Lower lobe of right lung (tissue), 2 donors: ENCODE data around the gene CHD1L. TPM values are rescaled to one million over a fixed set of nuclear protein-coding genes. Genes with fewer than 3 reads are reported as not detected.
"Not testable (repeated sequence)": the region's sequence is repeated elsewhere in the genome, so short reads cannot be mapped to it uniquely, and the experiment has no call there.

Experiments used
- ATAC-seq, 2 donors: fragments of 200-7000 bp; cut with Tn5 transposase; one replicate each; pipeline ENCODE4 v1.9.1; 2020 to 2022; ENCODE audit warnings: mild to moderate bottlenecking in 2 of 2, moderate library complexity in 2 of 2
- DNase-seq: peaks from one replicate; pipeline ENCODE4 v3.0.0-alpha.2; 2020
- H3K27ac ChIP-seq: fragments of 200-600 bp; one replicate; pipeline ENCODE4 v1.8.0; 2022
- H3K27me3 ChIP-seq: fragments of 200-600 bp; one replicate; pipeline ENCODE4 v1.8.0; 2022; ENCODE audit warnings: low read depth
- H3K36me3 ChIP-seq: fragments of 200-600 bp; one replicate; pipeline ENCODE4 v1.8.0; 2022; ENCODE audit warnings: mild to moderate bottlenecking
- H3K4me1 ChIP-seq: fragments of 200-600 bp; one replicate; pipeline ENCODE4 v1.8.0; 2022
- H3K4me3 ChIP-seq: fragments of 200-600 bp; one replicate; pipeline ENCODE4 v1.8.0; 2022; ENCODE audit warnings: mild to moderate bottlenecking
- H3K9me3 ChIP-seq: fragments of 200-600 bp; one replicate; pipeline ENCODE4 v1.8.0; 2022
- CTCF ChIP-seq: fragments of 200-600 bp; IDR thresholded peaks from one replicate; pipeline ENCODE4 v1.8.0; 2022; ENCODE audit warnings: antibody characterized with exemption, mild to moderate bottlenecking
- intact Hi-C: fragments of 100-400 bp; cut with DNase I; formaldehyde crosslinking; loops from one replicate; pipeline ENCODE4 v1.11.0; 2022
- total RNA-seq: library from RNA; stranded (reverse); fragmentation: NEBNext Ultra II Directional; extraction: Animal tissue kit (Norgen Biotek cat#: 25700); gene quantifications from one replicate; pipeline ENCODE4 v1.2.1, GENCODE V29; 2021
- donor health status: DM: no; HTN: yes; CAD: no; lungs with severe emphysema.

Gene CHD1L
- total RNA-seq, 1 donor from 2014 or later: 34.1 TPM

GRCh38 chr1:147217141-147217540, 25.3 kb upstream of the CHD1L start:
- Histone ChIP-seq H3K9me3 (no peaks in the 10 kb centered on the region), H3K4me1 (peaks cover 3% of the 10 kb centered on the region), H3K27me3 (no peaks in the 10 kb centered on the region), H3K36me3 (peaks cover 31% of the 10 kb centered on the region), H3K4me3 (no peak overlapping the region), H3K27ac (no peak overlapping the region)
- intact Hi-C loops: no loop called here
- ATAC-seq (no peak), DNase-seq (no peak)
- TF ChIP-seq CTCF: no peak

- no peak overlapping the region for H3K27ac ChIP-seq
- no peaks in the 10 kb centered on the region for H3K27me3 ChIP-seq
- DNase-seq: no peak
- peaks cover 3% of the 10 kb centered on the region for H3K4me1 ChIP-seq
- TF ChIP-seq CTCF: no peak
- H3K36me3 ChIP-seq: peaks cover 23% of the 10 kb centered on the region
- ATAC-seq: no peak
- H3K9me3 ChIP-seq: no peaks in the 10 kb centered on the region
- intact Hi-C loops: no loop called here
- H3K4me3 ChIP-seq: no peak overlapping the region
Measured at GRCh38 chr1:147218606-147219005, 23.9 kb upstream of the CHD1L start.

GRCh38 chr1:147223740-147224615, 18.5 kb upstream of the CHD1L start:
- peak in 1 of 2 donors; percentile 57 for ATAC-seq
- intact Hi-C loops: no loop called here
- Histone ChIP-seq H3K9me3 (no peaks in the 10 kb centered on the region), H3K4me3 (peak overlapping the region; percentile 73), H3K27ac (peak overlapping the region; percentile 78), H3K4me1 (peaks cover 14% of the 10 kb centered on the region), H3K27me3 (no peaks in the 10 kb centered on the region), H3K36me3 (peaks cover 10% of the 10 kb centered on the region)
- DNase-seq: no peak
- no peak for TF ChIP-seq CTCF

- DNase-seq (peak; percentile 85), ATAC-seq (peak; percentile 94 to 97)
- peaks cover 9% of the 10 kb centered on the region for H3K36me3 ChIP-seq
- H3K27me3 ChIP-seq: no peaks in the 10 kb centered on the region
- H3K9me3 ChIP-seq: no peaks in the 10 kb centered on the region
- TF ChIP-seq CTCF: peak; percentile 45
- intact Hi-C loops: no loop called here
- peak within 1 kb of the TSS; percentile 78 for H3K27ac ChIP-seq
- H3K4me3 ChIP-seq: peak within 1 kb of the TSS; percentile 73
- peaks cover 14% of the 10 kb centered on the region for H3K4me1 ChIP-seq
Measured at GRCh38 chr1:147225193-147225730, 17.2 kb upstream of the CHD1L start, which contains the start of gene FMO5. FMO5 (minus strand) TSS chr1:147225339; CDS start chr1:147225029, 310 bp downstream.

GRCh38 chr1:147231032-147231431, 11.5 kb upstream of the CHD1L start:
- intact Hi-C loops, H3K27me3 ChIP-seq, H3K4me3 ChIP-seq, H3K27ac ChIP-seq, DNase-seq, ATAC-seq, H3K36me3 ChIP-seq, H3K9me3 ChIP-seq, H3K4me1 ChIP-seq: not testable (repeated sequence)

GRCh38 chr1:147233903-147234302, 8.6 kb upstream of the CHD1L start:
- DNase-seq, ATAC-seq, H3K27ac ChIP-seq, H3K9me3 ChIP-seq, H3K4me3 ChIP-seq, H3K27me3 ChIP-seq, H3K4me1 ChIP-seq, intact Hi-C loops, H3K36me3 ChIP-seq: not testable (repeated sequence)
